ENCODE data around the gene CLNK. TPM values are rescaled to one million over a fixed set of nuclear protein-coding genes. Genes with fewer than 3 reads are reported as not detected.

Gene CLNK
- total and polyA plus RNA-seq, 2 of the 13 experiments (the other 11 are each of a cell fraction or from before 2014, with no cell fraction given): not detected

- TF ChIP-seq, protein P1, sequence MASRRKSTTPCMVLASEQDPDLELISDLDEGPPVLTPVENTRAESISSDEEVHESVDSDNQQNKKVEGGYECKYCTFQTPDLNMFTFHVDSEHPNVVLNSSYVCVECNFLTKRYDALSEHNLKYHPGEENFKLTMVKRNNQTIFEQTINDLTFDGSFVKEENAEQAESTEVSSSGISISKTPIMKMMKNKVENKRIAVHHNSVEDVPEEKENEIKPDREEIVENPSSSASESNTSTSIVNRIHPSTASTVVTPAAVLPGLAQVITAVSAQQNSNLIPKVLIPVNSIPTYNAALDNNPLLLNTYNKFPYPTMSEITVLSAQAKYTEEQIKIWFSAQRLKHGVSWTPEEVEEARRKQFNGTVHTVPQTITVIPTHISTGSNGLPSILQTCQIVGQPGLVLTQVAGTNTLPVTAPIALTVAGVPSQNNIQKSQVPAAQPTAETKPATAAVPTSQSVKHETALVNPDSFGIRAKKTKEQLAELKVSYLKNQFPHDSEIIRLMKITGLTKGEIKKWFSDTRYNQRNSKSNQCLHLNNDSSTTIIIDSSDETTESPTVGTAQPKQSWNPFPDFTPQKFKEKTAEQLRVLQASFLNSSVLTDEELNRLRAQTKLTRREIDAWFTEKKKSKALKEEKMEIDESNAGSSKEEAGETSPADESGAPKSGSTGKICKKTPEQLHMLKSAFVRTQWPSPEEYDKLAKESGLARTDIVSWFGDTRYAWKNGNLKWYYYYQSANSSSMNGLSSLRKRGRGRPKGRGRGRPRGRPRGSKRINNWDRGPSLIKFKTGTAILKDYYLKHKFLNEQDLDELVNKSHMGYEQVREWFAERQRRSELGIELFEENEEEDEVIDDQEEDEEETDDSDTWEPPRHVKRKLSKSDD (CRISPR knock-in tag; IDR thresholded peaks at IDR 0.05; ENCODE audit: low read depth): no peak
- TF ChIP-seq ZBTB4 (CRISPR knock-in tag; IDR thresholded peaks at IDR 0.05; ENCODE audit: borderline replicate concordance): no peak
- TF ChIP-seq IKZF4 (CRISPR knock-in tag; IDR thresholded peaks at IDR 0.05; ENCODE audit: borderline replicate concordance, low read depth, not compliant biosample characterization): no peak
- no peak for TF ChIP-seq FOXA3 (CRISPR knock-in tag; IDR thresholded peaks at IDR 0.05)
- no peak for TF ChIP-seq TCF7L2 (IDR thresholded peaks at IDR 0.05; ENCODE audit: low read depth, low read length)
- no peak for TF ChIP-seq TBX2 (CRISPR knock-in tag; IDR thresholded peaks at IDR 0.05; ENCODE audit: borderline replicate concordance)
Measured at GRCh38 chr4:10713591-10713990, 29.0 kb upstream of the CLNK start (continued).

- POLR2A ChIA-PET: no interaction called here
- intact Hi-C loops (cut with micrococcal nuclease; ENCODE audit: unreplicated experiment) (no loop called here), in situ Hi-C loops (cut with HindIII; ENCODE audit: extremely low pct_ligation_motif_present, low pct_unique_long_range_greater_than_20kb) (no loop called here)
- Histone ChIP-seq H3K4me2 (ENCODE audit: low read depth, low read length) (no peak overlapping the region), H3K27me3 (ENCODE audit: control insufficient read depth in 1 of 2, insufficient read depth in 2 of 2, low read length in 2 of 2) (no peaks in the 10 kb centered on the region), H3K9me3 (ENCODE audit: low read length) (no peaks in the 10 kb centered on the region), H3K27ac (ENCODE audit: extremely low read length, insufficient read depth, low read length) (no peak overlapping the region), H3K36me3 (replicated peaks in 1 of 2; ENCODE audit: control insufficient read depth in 1 of 2, insufficient read depth in 2 of 2, low read length in 2 of 2) (no peaks in the 10 kb centered on the region), H3K9ac (ENCODE audit: insufficient read depth, low read depth, low read length) (no peak overlapping the region), H3K4me1 (ENCODE audit: insufficient read depth, low read length) (no peaks in the 10 kb centered on the region), H4K20me1 (ENCODE audit: insufficient read depth, low read length) (no peaks in the 10 kb centered on the region), H2AFZ (ENCODE audit: low read length) (no peak overlapping the region), H3K79me2 (ENCODE audit: insufficient read depth, low read length) (no peaks in the 10 kb centered on the region), H3K4me3 (replicated peaks in 1 of 3; ENCODE audit: insufficient read depth in 1 of 3, low read depth in 2 of 3, low read length in 3 of 3) (no peak overlapping the region)
- TF ChIP-seq JUNB (CRISPR knock-in tag; IDR thresholded peaks at IDR 0.05; ENCODE audit: borderline replicate concordance) (no peak), ATF4 (CRISPR knock-in tag; IDR thresholded peaks at IDR 0.05) (no peak), ZBTB21 (CRISPR knock-in tag; IDR thresholded peaks at IDR 0.05) (no peak), FOXA3 (CRISPR knock-in tag; IDR thresholded peaks at IDR 0.05) (no peak), SUZ12 (IDR thresholded peaks at IDR 0.05; ENCODE audit: low read depth, low read length) (no peak), FOXK2 (IDR thresholded peaks at IDR 0.05) (no peak), SIN3A (IDR thresholded peaks at IDR 0.05; ENCODE audit: borderline replicate concordance, low read depth, low read length) (no peak), RXRA (CRISPR knock-in tag; IDR thresholded peaks at IDR 0.05) (no peak)
- ATAC-seq: no peak
- no TSS peak for BruUV-seq (replicated peaks)
- 0% methylated on average over 1 of the region's 1 CpG for WGBS (ENCODE audit: low lambda C conversion rate)
- no peak for DNase-seq (ENCODE audit: low spot score)
- CTCF ChIA-PET (ENCODE audit: low intra/inter-chr PET ratio, low total read pairs): no interaction called here
- FAIRE-seq: no peak
Measured at GRCh38 chr4:10706236-10706635, 21.7 kb upstream of the CLNK start.
